ENCODE data around the gene SLC28A1.

SLC28A1 gene

GRCh38 chr15:84883916-84884781 lies at the start of gene SLC28A1:
SLC28A1 (plus strand) TSS chr15:84884662; CDS start chr15:84887761, 3,099 bp downstream.
- DNase-seq (ENCODE audit: low spot score), result no peak
- TF ChIP-seq CTCF (IDR thresholded peaks at IDR 0.05; ENCODE audit: extremely low read depth, missing control alignments), result no peak

GRCh38 chr15:84834969-84835368 lies 49.5 kb upstream of the SLC28A1 start:
- TF ChIP-seq CTCF (IDR thresholded peaks at IDR 0.05; ENCODE audit: extremely low read depth, missing control alignments), result no peak

GRCh38 chr15:84835661-84836337 lies 48.7 kb upstream of the SLC28A1 start:
- DNase-seq (ENCODE audit: low spot score), result no peak
- TF ChIP-seq CTCF (IDR thresholded peaks at IDR 0.05; ENCODE audit: extremely low read depth, missing control alignments), result no peak

More at GRCh38 chr15:84834969-84835368, 49.5 kb upstream of the SLC28A1 start:
- no peak for DNase-seq (ENCODE audit: low spot score)

GRCh38 chr15:84836844-84837243 lies 47.6 kb upstream of the SLC28A1 start:
- no peak for TF ChIP-seq CTCF (IDR thresholded peaks at IDR 0.05; ENCODE audit: extremely low read depth, missing control alignments)
- no peak for DNase-seq (ENCODE audit: low spot score)

GRCh38 chr15:84839714-84840113 lies 44.7 kb upstream of the SLC28A1 start:
- TF ChIP-seq CTCF (IDR thresholded peaks at IDR 0.05; ENCODE audit: extremely low read depth, missing control alignments), result no peak
- no peak for DNase-seq (ENCODE audit: low spot score)

GRCh38 chr15:84840255-84840654 lies 44.2 kb upstream of the SLC28A1 start:
- DNase-seq (ENCODE audit: low spot score), result no peak
- TF ChIP-seq CTCF (IDR thresholded peaks at IDR 0.05; ENCODE audit: extremely low read depth, missing control alignments), result no peak
